Activated naive CD4-positive, alpha-beta T cell treated with anti-CD3 and anti-CD28 coated beads, Interleukin-2, amount 50 U/mL, for 24 hours (primary cell): ENCODE data around the gene LBHD1.
"Not testable (repeated sequence)": the region's sequence is repeated elsewhere in the genome, so short reads cannot be mapped to it uniquely, and the experiment has no call there.

Experiments used
- H3K27ac Mint-ChIP-seq: one replicate; pipeline ENCODE4 v1.8.0; 2021; ENCODE audit warnings: mild to moderate bottlenecking, mixed read lengths
- H3K27me3 Mint-ChIP-seq: one replicate; pipeline ENCODE4 v1.8.0; 2021; ENCODE audit warnings: mixed read lengths
- H3K36me3 Mint-ChIP-seq: one replicate; pipeline ENCODE4 v1.8.0; 2021; ENCODE audit warnings: mixed read lengths
- H3K4me1 Mint-ChIP-seq: one replicate; pipeline ENCODE4 v1.8.0; 2021; ENCODE audit warnings: mixed read lengths
- H3K4me3 Mint-ChIP-seq: one replicate; pipeline ENCODE4 v1.8.0; 2021; ENCODE audit warnings: mild to moderate bottlenecking, mixed read lengths
- H3K9me3 Mint-ChIP-seq: one replicate; pipeline ENCODE4 v1.8.0; 2021; ENCODE audit warnings: mixed read lengths

The LBHD1 gene

DNA sequence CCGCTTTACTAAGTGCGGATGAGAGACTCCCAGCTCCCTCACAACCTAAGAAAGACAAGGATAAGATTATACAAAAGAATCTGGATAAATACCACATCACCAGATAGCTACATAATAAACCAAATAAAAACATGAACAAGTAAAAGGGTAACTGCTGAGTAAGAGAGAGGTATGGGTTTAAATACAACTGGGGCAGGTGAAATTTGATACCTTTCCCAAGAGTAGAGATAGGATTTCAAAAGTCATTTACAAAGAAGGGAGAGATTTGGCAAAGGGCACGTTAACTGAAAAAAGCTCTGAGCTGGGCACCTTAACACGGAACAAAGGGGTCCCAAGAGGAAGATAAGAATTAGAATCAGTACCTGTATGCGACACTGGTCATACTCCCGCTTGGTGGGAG, 5.1 kb upstream of the LBHD1 start:
- peaks cover 36% of the 10 kb centered on the region for H3K4me1 Mint-ChIP-seq
- H3K9me3 Mint-ChIP-seq: no peaks in the 10 kb centered on the region
- peak overlapping the region; percentile 90 for H3K4me3 Mint-ChIP-seq
- H3K27me3 Mint-ChIP-seq: no peaks in the 10 kb centered on the region
- H3K36me3 Mint-ChIP-seq: peaks cover 8% of the 10 kb centered on the region
- H3K27ac Mint-ChIP-seq: peak overlapping the region; percentile 82

DNA sequence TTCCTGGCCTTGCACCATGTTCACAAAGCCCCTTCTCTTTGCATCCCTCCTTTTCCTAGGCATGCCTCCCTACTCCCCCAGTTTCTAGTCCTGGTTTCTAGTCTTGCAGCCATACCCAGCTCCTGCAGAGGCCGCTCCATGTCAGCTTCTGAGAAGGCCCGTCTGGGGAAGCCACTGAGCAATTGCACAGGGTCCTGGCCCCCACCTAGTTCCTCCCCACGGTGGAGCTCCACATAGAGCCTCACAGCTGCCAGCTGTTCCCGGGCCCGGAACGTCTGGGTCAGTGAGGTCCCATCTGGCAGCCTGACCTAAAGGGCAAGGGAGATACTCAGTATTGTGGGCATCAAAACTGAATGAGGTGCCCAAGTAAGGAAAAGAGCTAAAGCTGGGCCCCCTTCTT, 4.6 kb upstream of the LBHD1 start:
- Mint-ChIP-seq H3K27ac (peak overlapping the region; percentile 82), H3K4me3 (peak overlapping the region; percentile 90), H3K36me3 (peaks cover 8% of the 10 kb centered on the region), H3K27me3 (no peaks in the 10 kb centered on the region), H3K4me1 (peaks cover 38% of the 10 kb centered on the region), H3K9me3 (no peaks in the 10 kb centered on the region)

DNA sequence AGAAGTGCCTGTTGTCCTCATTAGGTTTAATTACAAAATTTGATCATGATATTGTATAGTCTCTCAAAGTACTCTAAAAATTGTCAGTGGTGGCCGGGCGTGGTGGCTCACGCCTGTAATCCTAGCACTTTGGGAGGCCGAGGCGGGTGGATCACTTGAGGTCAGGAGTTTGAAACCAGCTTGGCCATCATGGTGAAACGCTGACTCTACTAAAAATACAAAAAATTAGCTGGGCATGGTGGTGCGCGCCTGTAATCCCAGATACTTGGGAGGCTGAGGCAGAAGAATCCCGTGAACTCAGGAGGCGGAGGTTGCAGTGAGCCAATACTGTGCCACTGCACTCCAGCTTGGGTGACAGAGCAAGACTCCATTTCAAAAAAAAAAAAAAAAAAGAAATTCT, 3.3 kb upstream of the LBHD1 start:
- not testable (repeated sequence) for H3K36me3 Mint-ChIP-seq, H3K27me3 Mint-ChIP-seq, H3K4me3 Mint-ChIP-seq, H3K27ac Mint-ChIP-seq, H3K9me3 Mint-ChIP-seq
- peaks cover 42% of the 10 kb centered on the region for H3K4me1 Mint-ChIP-seq

DNA sequence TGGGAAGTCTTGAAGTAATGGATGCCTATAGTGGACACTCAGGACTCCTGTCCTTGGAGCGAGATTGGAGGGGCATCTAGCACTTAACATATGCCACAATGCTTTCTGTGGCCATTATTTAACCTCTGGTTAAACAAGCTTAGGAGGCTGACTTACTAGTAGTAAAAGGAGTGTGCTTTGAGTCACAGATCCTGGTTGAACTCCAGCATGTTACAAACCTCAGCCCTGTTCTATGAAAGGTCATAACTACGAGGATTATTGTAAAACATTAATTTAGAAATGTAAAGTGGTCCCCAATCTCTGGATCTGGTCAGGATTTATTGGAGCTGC, 1.1 kb upstream of the LBHD1 start:
- no peaks in the 10 kb centered on the region for H3K27me3 Mint-ChIP-seq
- H3K4me1 Mint-ChIP-seq: peaks cover 47% of the 10 kb centered on the region
- H3K4me3 Mint-ChIP-seq: peak overlapping the region; percentile 100
- H3K27ac Mint-ChIP-seq: no peak overlapping the region
- no peaks in the 10 kb centered on the region for H3K9me3 Mint-ChIP-seq
- peaks cover 11% of the 10 kb centered on the region for H3K36me3 Mint-ChIP-seq

DNA sequence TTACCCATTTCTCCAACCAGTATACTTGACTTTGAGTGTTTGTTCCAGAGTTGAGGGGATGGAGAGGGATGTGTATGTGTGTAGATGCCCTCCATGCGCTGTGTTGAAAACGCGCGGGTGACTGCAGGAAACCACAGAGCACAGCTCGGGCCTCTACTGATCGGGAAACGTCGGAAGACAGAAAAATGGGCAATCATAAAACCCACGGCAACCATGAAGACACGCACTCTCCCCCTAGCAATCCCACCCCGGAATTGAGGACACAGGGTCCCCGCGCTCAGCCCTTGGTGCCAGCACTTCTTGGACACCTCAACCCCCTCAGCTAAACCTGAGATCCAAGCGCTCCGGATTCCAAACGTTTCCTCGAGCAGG, 845 bp downstream of the LBHD1 start:
- Mint-ChIP-seq H3K27me3 (no peaks in the 10 kb centered on the region), H3K4me1 (peaks cover 48% of the 10 kb centered on the region), H3K9me3 (no peaks in the 10 kb centered on the region), H3K36me3 (peaks cover 10% of the 10 kb centered on the region), H3K4me3 (peak overlapping the region; percentile 100), H3K27ac (peak overlapping the region; percentile 96)

DNA sequence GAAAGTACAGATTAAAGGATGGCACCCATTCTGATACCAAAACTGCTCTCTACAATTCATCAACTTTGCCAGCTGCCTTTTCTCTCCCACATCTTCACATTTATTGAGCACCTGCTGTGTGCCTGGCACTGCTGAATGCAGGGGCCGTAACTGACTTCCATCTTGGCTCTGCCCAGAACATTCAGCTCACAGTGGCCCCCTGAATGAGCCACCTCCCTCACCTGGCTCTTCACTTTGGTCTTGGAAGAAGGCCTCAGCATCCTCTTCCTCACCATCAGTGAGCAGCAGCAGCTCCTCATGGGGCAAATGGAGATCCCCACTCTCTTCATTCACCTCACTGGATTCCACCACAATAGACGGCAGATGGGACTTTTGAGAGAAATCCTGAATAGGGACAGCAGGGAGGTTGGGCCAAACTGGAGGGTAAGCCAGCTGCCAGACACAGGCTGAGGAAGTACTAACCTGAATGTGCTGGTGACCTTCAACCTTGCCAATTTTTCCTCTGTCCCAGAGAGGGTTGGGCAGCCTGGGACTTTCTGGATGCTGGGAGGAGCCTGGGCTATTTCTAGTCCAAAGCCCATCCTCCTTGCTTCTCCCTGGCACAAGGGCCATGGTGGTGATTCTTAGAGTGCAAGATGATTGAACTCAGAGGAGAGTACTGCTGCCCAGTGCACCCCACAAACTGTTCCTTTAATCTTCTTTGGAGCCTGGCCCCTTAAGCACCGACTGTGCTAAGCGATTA, 2.5 kb downstream of the LBHD1 start:
- H3K4me3 Mint-ChIP-seq: peak overlapping the region; percentile 100
- peak overlapping the region; percentile 30 for H3K27ac Mint-ChIP-seq
- no peaks in the 10 kb centered on the region for H3K9me3 Mint-ChIP-seq
- H3K4me1 Mint-ChIP-seq: peaks cover 45% of the 10 kb centered on the region
- peaks cover 11% of the 10 kb centered on the region for H3K36me3 Mint-ChIP-seq
- no peaks in the 10 kb centered on the region for H3K27me3 Mint-ChIP-seq

DNA sequence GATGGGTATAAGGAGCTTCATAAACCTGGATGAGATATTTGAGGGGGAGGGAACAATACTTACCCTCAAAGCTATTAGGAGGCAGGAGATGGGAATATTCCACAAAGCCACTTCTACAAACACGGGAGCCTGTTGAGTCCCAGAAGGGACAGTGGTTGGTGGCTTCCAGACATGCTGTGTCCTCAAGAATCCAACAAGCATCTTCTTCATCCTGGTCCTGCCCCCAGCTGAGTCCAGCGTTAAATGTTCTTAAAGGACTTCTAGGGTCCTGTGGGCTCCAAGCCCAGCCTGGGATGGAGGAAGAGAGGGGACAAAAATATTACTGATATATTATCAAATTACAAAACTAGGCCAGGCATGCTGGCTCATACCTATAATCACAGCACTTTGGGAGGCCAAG, 4.6 kb downstream of the LBHD1 start:
- H3K27me3 Mint-ChIP-seq: no peaks in the 10 kb centered on the region
- H3K36me3 Mint-ChIP-seq: peaks cover 13% of the 10 kb centered on the region
- H3K9me3 Mint-ChIP-seq: no peaks in the 10 kb centered on the region
- peak overlapping the region; percentile 98 for H3K4me3 Mint-ChIP-seq
- H3K27ac Mint-ChIP-seq: peak overlapping the region; percentile 38
- peaks cover 53% of the 10 kb centered on the region for H3K4me1 Mint-ChIP-seq

DNA sequence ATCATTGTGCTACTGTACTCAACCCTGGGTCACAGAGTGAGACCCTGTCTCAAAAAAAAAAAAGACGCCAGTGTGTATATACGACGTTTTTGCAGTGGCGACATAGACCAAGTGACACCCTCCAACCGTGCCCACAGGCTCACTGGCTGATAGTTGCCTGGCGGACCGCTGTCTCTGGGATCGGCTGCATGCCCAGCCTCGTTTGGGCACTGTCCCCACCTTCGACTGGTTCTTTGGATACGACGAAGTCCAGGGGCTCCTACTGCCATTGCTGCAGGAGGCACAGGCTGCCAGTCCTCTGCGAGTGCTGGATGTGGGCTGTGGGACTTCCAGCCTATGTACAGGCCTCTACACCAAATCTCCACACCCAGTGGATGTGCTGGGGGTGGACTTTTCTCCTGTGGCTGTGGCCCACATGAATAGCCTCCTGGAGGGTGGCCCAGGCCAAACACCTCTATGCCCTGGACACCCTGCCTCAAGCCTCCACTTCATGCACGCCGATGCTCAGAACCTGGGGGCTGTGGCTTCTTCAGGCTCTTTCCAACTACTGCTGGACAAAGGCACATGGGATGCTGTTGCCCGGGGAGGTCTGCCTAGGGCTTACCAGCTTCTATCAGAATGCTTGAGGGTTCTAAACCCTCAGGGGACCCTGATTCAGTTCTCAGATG, 5.7 kb downstream of the LBHD1 start:
- Mint-ChIP-seq H3K9me3 (no peaks in the 10 kb centered on the region), H3K4me1 (peaks cover 45% of the 10 kb centered on the region), H3K27ac (peak overlapping the region; percentile 51), H3K27me3 (no peaks in the 10 kb centered on the region), H3K36me3 (peaks cover 13% of the 10 kb centered on the region), H3K4me3 (peak overlapping the region; percentile 98)

DNA sequence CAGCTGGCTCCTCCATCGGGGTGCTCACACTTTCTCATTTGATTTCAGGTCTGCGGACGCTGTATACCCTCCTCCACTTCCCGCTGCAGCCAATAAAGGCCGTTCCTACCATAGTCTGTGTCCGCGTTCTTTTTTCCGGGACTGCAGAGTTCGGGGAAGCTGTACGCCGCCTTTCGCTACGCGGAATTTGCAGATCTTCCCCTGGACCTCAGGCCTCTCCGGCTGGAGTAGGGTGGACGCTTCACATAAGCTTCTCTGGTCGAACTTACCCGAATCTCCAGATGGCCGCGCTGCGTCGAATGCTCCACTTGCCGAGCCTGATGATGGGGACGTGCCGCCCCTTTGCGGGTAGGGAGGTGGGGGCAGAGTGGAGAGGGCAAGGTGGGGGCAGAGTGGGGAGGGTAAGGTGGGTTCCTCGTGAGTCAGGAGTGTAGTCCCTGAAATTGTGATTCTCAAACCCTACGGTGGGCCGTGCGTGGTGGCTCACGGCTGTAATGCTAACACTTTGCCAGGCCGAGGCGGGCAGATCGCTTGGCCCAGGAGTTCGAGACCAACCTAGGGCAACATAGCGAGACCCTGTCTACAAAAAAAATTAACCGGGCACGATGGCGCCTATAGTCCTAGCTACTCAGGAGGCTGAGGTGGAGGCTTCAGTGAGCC, 6.3 kb downstream of the LBHD1 start:
- Mint-ChIP-seq H3K27me3 (no peaks in the 10 kb centered on the region), H3K9me3 (no peaks in the 10 kb centered on the region), H3K27ac (peak overlapping the region; percentile 95), H3K4me1 (peaks cover 39% of the 10 kb centered on the region), H3K4me3 (peak overlapping the region; percentile 98), H3K36me3 (peaks cover 13% of the 10 kb centered on the region)

DNA sequence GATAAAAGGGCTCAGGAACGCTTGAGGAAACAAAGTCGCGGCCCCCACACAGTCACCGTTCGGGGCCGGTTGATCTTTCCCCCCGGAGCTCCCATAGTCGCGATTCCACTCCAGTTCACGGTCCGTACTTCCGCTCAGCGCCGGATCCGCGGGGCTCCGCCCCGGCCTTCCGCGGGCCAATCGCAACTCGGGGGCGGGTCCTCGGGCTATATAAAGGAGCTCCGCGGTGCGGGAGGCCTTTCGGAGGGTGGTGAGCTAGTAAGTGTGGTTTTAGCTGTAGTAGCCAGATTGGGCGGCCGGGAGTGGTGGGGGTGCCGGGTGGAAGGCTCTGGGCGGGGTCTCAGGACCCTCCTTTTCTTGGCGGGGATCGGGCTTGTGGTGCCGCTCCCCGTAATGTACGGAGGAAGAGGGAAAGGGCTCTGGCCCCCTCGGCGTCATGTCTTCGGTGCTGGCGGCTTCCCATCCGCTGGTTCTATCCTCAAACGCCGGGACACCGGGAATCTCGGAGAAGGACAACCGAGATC, 6.9 kb downstream of the LBHD1 start, which contains the start of the genes C11orf98 and CSKMT:
Gene C11orf98 (minus strand): TSS at position 136 of the 524 bp plus-strand sequence. CDS start 41 bp downstream, at position 95.
Gene CSKMT (plus strand): TSS at position 238 of the 524 bp plus-strand sequence. CDS start 568 bp downstream, outside the sequence.
- Mint-ChIP-seq H3K4me1 (peaks cover 36% of the 10 kb centered on the region), H3K4me3 (peak within 1 kb of the TSS; percentile 98), H3K27me3 (no peaks in the 10 kb centered on the region), H3K36me3 (peaks cover 13% of the 10 kb centered on the region), H3K9me3 (no peaks in the 10 kb centered on the region), H3K27ac (peak within 1 kb of the TSS; percentile 95)

DNA sequence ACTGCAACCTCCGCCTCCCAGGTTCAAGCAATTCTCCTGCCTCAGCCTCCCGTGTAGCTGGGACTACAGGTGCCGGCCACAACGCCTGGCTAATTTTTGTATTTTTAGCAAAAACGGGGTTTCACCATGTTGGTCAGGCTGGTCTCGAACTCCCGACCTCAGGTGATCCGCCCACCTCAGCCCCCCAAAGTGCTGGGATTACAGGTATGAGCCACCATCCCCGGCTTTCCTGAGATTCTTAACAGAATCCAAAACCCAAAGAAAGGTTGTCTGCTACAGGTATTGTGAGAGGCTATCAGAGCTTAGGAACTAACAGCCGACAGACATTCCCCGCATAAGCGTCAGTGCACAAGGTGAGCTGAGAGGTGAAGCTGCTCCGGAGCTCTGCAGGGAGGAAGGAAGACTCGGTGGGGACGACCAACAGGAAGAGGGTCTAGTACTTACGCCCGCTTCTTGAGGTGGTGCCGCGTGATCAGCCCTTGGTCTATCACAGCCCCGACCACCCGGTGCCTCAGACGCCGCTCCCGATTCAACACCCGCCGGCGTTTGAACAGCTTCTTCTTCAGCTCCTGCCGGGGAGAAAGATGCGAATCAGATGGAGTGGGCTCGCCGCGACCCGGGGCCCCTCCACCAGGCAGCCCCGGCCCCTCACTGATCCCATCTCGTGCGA, 7.5 kb downstream of the LBHD1 start:
- Mint-ChIP-seq H3K36me3 (peaks cover 13% of the 10 kb centered on the region), H3K9me3 (no peaks in the 10 kb centered on the region), H3K27me3 (no peaks in the 10 kb centered on the region), H3K27ac (peak overlapping the region; percentile 95), H3K4me1 (peaks cover 30% of the 10 kb centered on the region), H3K4me3 (peak overlapping the region; percentile 98)

DNA sequence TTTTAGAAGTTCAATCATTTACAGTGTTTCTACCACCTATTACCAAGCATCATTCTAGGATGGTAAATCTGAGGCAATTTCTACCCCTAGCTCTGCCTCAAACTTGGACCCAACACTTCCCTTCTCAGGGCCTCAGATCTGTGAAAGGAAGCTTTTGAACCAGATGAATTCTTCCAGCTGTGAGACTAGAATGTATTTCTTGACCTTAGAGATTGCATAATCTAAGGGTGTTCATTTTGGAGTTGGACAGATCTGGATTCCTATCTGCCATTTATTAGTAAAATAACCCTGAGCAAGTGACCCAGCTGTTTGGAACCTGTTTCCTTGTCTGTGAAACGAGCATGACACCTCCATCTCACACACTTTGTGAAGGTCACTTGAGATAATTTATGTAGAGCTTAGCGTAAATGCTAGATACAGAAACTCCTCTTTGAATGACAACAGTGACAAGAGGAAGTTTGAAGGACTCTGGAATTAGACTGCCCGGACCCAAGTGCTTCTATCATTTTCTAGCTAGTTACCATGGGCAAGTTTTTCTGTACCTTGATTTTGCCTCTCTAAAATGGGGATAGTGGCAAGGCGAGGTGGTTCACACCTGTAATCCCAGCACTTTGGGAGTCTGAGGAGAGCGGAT, 15.2 kb downstream of the LBHD1 start:
- Mint-ChIP-seq H3K4me1 (peaks cover 11% of the 10 kb centered on the region), H3K4me3 (no peak overlapping the region), H3K36me3 (no peaks in the 10 kb centered on the region), H3K27me3 (no peaks in the 10 kb centered on the region), H3K9me3 (no peaks in the 10 kb centered on the region), H3K27ac (peak overlapping the region; percentile 65)

DNA sequence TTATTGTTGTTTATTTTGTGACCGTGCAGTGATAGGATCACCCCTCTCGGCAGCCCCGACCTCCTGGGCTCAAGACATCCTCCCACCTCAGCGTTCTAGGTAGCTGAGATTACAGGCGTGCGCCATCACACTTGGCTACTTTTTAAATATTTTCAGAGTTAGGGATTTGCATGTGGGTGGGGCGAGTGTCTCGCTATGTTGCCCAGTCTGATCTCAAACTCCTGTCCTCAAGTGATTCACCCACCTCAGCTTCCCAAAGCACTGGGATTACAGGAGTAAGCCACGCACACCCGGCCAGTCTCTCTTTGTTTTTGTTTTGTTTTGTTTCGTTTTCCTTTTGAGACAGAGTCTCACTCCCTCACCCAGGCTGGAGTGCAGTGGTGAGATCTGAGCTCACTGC, 17.8 kb downstream of the LBHD1 start:
- Mint-ChIP-seq H3K27me3 (no peaks in the 10 kb centered on the region), H3K27ac (peak overlapping the region; percentile 65), H3K4me1 (peaks cover 14% of the 10 kb centered on the region), H3K36me3 (no peaks in the 10 kb centered on the region), H3K9me3 (no peaks in the 10 kb centered on the region), H3K4me3 (peak overlapping the region; percentile 57)

DNA sequence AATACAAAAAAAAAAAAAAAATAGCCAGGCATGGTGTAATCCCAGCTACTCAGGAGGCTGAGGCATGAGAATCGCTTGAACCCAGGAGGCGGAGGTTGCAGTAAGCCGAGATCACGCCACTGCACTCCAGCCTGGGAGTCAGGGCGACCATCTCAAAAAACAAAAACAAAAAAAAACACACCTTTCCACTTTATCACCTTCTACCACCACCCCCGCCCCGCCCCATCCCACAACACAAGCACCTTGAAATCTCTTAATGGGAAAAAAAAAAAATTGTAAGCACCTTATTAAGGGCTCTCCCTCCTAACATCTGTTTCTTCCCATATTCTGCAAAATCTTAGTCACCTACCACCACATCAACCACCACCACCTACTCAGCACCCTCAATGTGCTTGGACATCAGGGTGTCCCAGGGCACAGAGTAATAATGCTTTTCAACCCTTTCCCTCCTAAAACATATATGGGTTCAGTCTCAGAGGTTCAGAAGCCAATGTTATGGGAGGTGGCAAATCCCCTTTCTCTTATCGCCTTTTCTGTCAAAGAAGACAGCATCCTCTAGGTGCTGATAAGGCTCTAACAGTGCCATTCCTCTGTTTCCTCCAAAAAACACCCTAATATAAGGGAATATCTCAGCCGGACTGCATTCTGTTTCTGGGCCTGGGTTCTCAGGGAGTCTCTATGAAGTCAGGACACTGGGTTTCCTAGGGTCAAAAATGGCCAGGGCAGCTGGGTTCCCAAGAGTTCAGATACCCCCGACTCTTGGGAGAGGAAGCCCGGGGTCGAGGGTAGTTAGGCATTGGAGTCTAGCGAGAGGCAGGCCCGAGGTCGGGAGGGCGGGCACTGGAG, 19.7 kb downstream of the LBHD1 start:
- Mint-ChIP-seq H3K4me1 (peaks cover 14% of the 10 kb centered on the region), H3K27me3 (no peaks in the 10 kb centered on the region), H3K4me3 (peak overlapping the region; percentile 93), H3K36me3 (no peaks in the 10 kb centered on the region), H3K9me3 (no peaks in the 10 kb centered on the region), H3K27ac (peak overlapping the region; percentile 98)
